Superior temporal gyrus (tissue), 1 donor: ENCODE measurements around the gene SLC37A1.

Experiments
- DNase-seq: peaks from one replicate; pipeline ENCODE4 v3.0.0-alpha.2; 2016; ENCODE audit errors: extremely low spot score

SLC37A1 gene

DNA sequence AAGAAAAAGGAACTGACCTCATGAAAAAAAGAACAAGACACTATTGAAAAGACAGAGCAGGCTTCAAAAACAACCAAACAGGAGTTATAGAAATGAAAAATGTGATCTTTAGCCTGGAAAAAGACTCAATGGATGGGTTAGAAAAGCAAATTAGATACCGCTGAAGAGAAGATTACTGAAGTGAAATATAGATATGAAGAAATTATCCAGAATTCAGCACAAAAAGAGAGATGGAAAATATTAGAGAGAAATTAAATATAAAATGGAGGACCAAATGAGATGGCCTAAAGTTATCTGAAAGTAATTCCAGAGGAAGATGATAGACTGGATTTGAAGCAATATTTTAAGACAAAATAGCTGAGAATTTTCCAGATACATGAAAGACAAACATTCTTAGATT is 63.0 kb downstream of the SLC37A1 start:
- no peak for DNase-seq

DNA sequence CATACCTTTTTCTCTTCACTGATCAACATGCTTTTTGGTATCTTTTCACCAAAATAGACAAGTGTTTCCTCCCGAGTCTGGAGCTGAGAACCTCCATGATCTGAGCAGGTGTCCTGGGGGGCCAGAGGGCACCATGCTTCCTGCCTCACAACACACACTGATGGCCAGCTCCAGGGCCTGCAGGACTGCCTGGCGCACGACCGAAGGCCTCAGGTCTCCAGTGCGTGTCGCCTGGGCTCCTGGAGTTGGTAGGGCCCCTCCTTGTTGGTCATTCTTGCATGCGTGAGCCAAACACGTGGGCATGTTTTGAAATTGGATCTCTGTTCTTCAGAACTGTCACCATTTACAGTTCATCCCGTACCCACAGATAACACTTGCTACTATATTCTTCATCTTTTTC is 64.4 kb downstream of the SLC37A1 start:
- DNase-seq = no peak

GRCh38 chr21:42578761-42579415 is 65.2 kb downstream of the SLC37A1 start:
- no peak for DNase-seq

DNA sequence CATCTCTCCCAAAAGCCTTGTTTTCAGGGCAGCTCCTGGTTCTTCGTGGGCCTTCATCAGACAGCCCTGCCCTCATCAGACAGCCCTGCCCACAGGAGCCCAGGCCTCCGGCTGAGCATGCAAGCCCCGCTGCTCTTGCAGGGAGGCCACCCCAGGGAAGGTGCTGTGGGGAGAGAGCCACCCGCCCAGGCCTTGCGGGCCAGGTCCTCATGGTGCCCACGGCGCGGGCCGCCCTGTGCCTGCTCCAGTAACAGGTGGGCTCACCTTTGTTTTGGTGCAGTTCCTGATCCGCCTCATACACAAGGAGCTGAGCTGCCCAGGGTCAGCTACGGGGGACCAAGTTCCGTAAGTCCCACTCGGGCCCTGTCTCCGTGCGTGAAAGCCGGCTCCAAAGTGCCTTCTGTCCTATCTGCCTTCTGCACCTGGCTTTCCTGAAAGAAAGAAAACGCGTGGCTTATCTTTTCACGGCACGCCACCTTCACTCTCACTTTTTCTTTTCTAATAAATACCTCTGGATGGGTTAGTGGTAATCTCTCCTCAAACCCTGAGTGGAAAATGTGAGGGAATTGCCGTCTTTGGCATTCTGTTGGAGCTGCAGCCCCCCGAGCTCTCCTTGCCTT is 65.9 kb downstream of the SLC37A1 start:
- no peak for DNase-seq

GRCh38 chr21:42580076-42580792 is 66.6 kb downstream of the SLC37A1 start:
- DNase-seq = no peak

DNA sequence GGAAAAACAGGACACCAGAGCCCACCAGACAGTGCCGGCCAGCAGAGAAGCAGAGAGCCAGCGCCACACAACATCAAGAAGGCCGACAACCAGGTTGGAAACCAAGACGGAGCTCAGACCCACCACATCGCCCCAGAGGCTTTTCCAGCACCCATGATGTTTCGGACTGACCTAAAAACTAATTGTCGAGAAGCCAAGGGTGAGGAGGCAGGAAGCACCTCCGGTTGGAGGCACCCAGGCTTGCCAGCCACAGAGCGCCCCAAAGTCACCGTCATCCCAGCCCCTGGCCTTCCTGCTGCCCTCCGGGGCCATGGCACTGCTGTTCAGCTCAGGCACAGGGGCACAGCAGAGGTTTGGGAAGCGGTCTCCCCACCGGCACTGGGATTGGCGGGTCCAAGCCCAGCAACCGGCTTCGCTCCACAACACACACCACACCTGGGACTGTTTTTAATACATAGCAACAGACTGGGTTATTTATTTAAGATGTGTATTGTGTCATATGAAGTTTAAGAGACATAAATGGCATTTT is 67.2 kb downstream of the SLC37A1 start:
- DNase-seq = no peak

DNA sequence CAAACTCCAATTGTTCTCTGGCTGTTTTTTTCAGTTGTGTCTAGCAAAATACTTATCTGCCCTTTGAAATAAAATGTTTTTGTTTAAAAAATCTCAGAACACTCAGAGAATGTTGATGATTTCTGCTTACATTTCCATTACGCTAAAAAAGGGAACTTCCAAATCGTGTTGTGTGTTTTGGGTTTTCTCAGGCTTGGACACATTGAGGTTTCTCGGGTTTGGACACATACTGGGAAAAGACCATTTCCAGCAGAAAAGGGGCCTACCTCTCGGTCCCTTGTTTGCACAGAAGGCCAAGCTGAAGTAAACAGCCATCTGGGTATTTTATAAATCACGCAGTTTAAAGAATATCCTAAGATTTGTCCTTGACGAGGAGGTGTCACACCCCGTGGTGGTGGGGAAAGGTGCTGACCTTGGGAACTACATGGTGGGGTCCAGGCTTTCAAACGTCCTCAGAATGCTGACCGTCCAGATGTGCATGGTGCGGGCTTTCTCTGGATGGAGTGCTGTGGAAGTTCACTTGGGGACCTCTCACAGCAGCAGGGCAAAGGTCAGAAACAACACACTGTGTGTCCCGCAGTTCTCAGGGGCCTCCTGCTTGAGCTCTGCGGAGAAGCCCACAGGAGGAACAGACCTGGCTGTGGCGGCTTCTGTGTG is 67.8 kb downstream of the SLC37A1 start:
- no peak for DNase-seq

- no peak for DNase-seq
Measured at GRCh38 chr21:42581993-42582786, 68.5 kb downstream of the SLC37A1 start.

- DNase-seq = no peak
Measured at GRCh38 chr21:42582787-42583476, 69.3 kb downstream of the SLC37A1 start.

DNA sequence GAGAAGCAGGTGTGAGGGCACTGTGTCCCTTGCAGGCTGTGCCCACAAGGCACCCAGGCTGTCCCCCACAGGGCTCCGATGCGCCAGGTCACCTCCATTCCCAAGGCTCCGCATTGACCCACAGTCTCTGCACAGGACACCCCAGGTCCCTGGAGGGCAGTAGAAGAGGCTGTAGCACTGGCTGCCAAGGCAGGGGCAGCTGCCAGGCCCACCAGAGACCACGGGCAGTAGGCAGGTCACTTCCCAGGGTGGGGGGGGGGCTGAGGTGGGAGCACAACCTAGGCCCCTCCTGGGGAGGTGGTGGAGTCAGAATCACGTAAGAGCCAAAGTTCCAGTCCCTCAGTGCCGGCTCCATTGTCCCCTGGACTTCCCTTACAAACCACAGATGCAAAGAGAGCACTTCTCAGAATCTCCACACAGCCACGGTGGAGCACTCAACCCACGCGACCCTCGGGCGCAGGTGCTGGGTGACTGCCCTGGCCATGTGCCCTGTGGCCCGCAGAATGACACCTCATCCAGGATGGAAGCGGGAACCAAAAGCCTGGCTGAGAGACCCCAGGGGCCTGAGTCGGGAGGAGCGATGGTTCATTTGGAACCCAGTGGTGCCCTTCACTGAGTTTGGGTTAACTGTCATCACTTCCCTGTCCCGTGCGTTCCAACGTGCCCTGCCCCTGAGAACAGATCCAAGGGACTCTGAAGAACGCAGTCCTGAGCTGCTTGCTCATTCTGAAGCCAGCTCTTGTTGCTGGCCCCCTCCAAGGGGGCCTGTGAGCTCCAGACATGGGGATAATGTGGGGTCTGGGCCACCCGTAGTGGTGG is 70.0 kb downstream of the SLC37A1 start:
- no peak for DNase-seq

DNA sequence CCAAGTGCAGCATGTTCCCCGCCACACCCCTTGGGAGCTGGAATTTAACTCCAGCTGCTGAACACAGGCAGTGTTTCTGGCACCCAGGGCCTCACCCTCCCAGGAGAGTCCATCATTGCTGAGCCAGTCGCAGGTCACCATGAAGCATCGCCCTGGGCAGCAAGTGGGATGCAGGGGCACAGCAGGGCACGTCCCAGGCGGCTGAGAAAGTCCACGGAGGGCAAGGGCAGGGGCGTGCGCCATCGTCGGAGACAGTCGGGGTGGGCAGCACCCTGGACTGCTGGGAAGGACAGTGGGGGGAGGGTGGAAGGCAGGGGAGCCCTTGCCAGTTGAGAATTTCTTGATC is 70.6 kb downstream of the SLC37A1 start:
- DNase-seq = no peak

- DNase-seq = no peak
Measured at GRCh38 chr21:42585881-42586280, 72.2 kb downstream of the SLC37A1 start.

DNA sequence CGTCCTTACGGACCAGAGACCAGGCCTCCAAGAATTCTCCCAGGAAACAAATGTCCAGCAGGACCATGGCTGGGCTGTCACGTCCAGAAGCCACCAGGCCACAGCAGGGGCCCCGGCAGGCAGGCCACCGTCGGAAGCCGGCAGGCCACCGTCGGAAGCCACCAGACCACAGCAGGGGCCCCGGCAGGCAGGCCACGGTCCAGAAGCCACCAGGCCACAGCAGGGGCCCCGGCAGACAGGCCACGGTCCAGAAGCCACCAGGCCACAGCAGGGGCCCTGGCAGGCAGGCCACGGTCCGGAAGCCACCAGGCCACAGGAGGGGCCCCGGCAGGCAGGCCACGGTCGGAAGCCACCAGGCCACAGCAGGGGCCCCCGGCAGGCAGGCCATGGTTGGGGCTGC is 72.8 kb downstream of the SLC37A1 start:
- no peak for DNase-seq

GRCh38 chr21:42587036-42587435 is 73.4 kb downstream of the SLC37A1 start:
- no peak for DNase-seq

GRCh38 chr21:42590431-42591131 is 76.9 kb downstream of the SLC37A1 start:
- no peak for DNase-seq

DNA sequence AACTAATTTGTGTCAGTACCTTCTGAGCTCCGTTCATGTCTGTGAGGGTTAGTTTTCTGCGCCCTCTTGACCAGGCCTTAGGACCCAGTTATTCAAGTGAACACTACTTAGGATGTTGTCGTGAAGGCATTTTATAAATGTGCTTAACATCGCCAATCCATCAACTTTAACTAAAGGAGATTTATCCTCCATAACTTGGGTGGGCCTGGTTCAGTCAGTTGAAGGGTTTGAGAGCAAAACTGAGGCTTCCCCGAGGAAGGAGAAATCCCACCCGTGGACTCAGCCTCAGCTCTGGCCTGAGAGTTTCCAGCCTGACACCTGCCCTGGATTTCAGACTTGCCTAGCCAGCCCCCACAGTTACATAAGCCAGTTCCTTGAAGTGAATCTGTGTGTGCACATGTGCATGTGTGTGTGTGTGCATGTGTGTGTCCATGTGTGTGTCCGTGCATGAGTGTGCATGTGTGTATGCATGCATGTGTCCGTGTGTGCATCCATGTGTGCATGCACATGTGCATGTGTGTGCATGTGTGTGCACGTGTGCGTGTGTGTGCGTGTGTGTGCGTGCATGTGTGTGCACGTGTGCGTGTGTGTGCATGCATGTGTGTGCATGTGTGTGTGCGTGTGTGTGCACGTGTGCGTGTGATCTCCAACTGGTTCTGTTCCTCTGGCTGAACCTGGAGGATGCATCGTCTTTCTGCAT is 77.7 kb downstream of the SLC37A1 start:
- DNase-seq = no peak

GRCh38 chr21:42592156-42592820 is 78.6 kb downstream of the SLC37A1 start:
- no peak for DNase-seq
